Lower leg skin (tissue), 4 donors: ENCODE data around the gene PRKCE. TPM values are rescaled to one million over a fixed set of nuclear protein-coding genes. Genes with fewer than 3 reads are reported as not detected.

Source experiments
- DNase-seq, 2 donors: peaks; one replicate each; pipeline ENCODE4 v3.0.0-alpha.2; 2019; ENCODE audit warnings: low spot score in 2 of 2
- H3K4me3 ChIP-seq: fragments of 200-600 bp; sonication (generic); 2 replicates; pipeline ENCODE4 v1.5.1; 2017; ENCODE audit warnings: mild to moderate bottlenecking, low read depth; ENCODE audit not compliant: poor library complexity, severe bottlenecking
- POLR2A ChIP-seq, 2 donors: fragments of 450-650 bp; IDR thresholded peaks; one replicate each; pipeline ENCODE4 v1.6.1; 2016 to 2017; ENCODE audit warnings: antibody characterized with exemption in 2 of 2, mild to moderate bottlenecking in 1 of 2, moderate library complexity in 1 of 2
- WGBS, 2 donors: methylation state at CpG; one replicate each; pipeline ENCODE4 v1.1.5; 2018; 5-methylcytosine and 5-hydroxymethylcytosine counted together
- intact Hi-C: fragments of 100-400 bp; cut with DNase I; formaldehyde crosslinking; loops from one replicate; pipeline ENCODE4 v1.15.0; 2023; ENCODE audit warnings: low total_unique reads
- total RNA-seq, 4 donors: library from RNA; depleted of rRNA; stranded (reverse); fragments of >200 nt; gene quantifications; one replicate each; pipeline ENCODE4 v1.1.0, GENCODE V29; 2016
- TF ChIP-seq, protein P1 (sequence below), 3 donors: fragments of 450-650 bp; IDR thresholded peaks; one replicate each; pipeline ENCODE4 v1.5.1; 2016; ENCODE audit warnings: antibody characterized with exemption in 3 of 3, mild to moderate bottlenecking in 3 of 3, moderate library complexity in 2 of 3

The PRKCE gene
- total RNA-seq, 4 donors from 2014 or later, result 3.5 to 10.3 (median 6.1) TPM

- intact Hi-C loops, result no loop called here
- TF ChIP-seq, protein P1, sequence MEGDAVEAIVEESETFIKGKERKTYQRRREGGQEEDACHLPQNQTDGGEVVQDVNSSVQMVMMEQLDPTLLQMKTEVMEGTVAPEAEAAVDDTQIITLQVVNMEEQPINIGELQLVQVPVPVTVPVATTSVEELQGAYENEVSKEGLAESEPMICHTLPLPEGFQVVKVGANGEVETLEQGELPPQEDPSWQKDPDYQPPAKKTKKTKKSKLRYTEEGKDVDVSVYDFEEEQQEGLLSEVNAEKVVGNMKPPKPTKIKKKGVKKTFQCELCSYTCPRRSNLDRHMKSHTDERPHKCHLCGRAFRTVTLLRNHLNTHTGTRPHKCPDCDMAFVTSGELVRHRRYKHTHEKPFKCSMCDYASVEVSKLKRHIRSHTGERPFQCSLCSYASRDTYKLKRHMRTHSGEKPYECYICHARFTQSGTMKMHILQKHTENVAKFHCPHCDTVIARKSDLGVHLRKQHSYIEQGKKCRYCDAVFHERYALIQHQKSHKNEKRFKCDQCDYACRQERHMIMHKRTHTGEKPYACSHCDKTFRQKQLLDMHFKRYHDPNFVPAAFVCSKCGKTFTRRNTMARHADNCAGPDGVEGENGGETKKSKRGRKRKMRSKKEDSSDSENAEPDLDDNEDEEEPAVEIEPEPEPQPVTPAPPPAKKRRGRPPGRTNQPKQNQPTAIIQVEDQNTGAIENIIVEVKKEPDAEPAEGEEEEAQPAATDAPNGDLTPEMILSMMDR (IDR thresholded peaks at IDR 0.05), result no peak
- TF ChIP-seq POLR2A (IDR thresholded peaks at IDR 0.05), result no peak
- 89 to 96% methylated on average over 5 of the region's 5 CpGs for WGBS, 2 donors
- DNase-seq, result no peak
- H3K4me3 ChIP-seq, result no peak overlapping the region
Measured at GRCh38 chr2:45905632-45905958, 254.1 kb downstream of the PRKCE start.

GRCh38 chr2:45907592-45907991, 256.1 kb downstream of the PRKCE start:
- WGBS, 2 donors, result 95 to 96% methylated on average over 7 to 9 of the region's 9 CpGs
- intact Hi-C loops, result no loop called here

GRCh38 chr2:45908316-45909170, 257.1 kb downstream of the PRKCE start:
- no peak for DNase-seq
- intact Hi-C loops, result no loop called here
- WGBS, 2 donors, result 78 to 81% methylated on average over 12 of the region's 12 CpGs
- TF ChIP-seq POLR2A (IDR thresholded peaks at IDR 0.05), result no peak
- TF ChIP-seq, protein P1 (IDR thresholded peaks at IDR 0.05), result no peak
- no peak overlapping the region for H3K4me3 ChIP-seq

More at GRCh38 chr2:45907592-45907991, 256.1 kb downstream of the PRKCE start:
- no peak for TF ChIP-seq POLR2A (IDR thresholded peaks at IDR 0.05)
- TF ChIP-seq, protein P1 (IDR thresholded peaks at IDR 0.05), result no peak
- H3K4me3 ChIP-seq, result no peak overlapping the region
- no peak for DNase-seq

GRCh38 chr2:45909171-45909565, 257.7 kb downstream of the PRKCE start:
- intact Hi-C loops, result no loop called here
- DNase-seq, result no peak
- no peak overlapping the region for H3K4me3 ChIP-seq
- TF ChIP-seq, protein P1 (IDR thresholded peaks at IDR 0.05), result no peak
- no peak for TF ChIP-seq POLR2A (IDR thresholded peaks at IDR 0.05)
- WGBS, 2 donors, result 61 to 65% methylated on average over 3 of the region's 3 CpGs

GRCh38 chr2:45909677-45910191, 258.3 kb downstream of the PRKCE start:
- intact Hi-C loops, result no loop called here
- no peak overlapping the region for H3K4me3 ChIP-seq
- 36 to 41% methylated on average over 5 of the region's 5 CpGs for WGBS, 2 donors
- TF ChIP-seq POLR2A (IDR thresholded peaks at IDR 0.05), result no peak
- TF ChIP-seq, protein P1 (IDR thresholded peaks at IDR 0.05), result no peak
- DNase-seq, result peak in 1 of 2 donors; percentile 63
